Measurements from ENCODE around the gene MYO9B. TPM values are rescaled to one million over a fixed set of nuclear protein-coding genes. Genes with fewer than 3 reads are reported as not detected.

MYO9B gene
- total and polyA plus RNA-seq, 9 of the 15 experiments (the other 6 are each of a cell fraction or from before 2014, with no cell fraction given) = 2.4 to 77.6 (median 23.0) TPM

DNA sequence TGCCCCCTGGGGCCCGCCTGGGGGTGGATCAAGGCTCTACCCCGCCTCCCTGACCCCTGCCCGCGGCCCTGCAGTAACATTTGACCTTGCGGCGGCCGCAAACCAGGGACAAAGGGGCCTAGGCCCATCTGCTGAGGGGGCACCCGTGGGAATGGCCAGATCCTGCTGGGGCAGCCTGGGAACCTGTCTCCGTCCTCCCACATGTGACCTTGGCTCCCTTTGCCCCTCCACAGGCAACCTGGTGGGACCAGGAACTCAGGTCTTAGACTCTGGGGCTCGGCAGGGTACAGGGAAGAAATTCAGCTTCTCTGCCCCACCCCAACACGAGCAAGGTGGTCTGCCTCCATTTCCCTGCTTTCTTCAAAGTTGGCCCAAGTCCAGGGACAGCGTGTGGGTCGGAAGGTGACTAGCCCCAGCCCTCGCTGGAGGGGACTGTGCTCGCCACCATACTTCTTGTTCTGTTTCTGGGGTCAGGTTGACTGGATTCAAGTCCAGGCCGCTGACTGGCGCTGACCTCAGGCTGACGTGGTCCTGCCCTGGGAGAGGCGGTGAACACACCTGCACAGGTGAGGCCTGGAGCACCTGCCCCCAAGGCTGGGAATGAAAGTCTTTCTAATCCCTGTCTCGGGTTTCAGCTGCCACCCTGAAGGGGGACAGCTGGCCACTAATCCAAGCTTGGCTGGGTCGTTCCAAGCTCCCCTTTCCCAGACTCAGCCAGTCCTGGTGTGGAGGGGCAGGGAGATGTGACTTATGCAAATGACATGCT, 172.6 kb downstream of the MYO9B start (continued):
- TF ChIP-seq, protein P1, sequence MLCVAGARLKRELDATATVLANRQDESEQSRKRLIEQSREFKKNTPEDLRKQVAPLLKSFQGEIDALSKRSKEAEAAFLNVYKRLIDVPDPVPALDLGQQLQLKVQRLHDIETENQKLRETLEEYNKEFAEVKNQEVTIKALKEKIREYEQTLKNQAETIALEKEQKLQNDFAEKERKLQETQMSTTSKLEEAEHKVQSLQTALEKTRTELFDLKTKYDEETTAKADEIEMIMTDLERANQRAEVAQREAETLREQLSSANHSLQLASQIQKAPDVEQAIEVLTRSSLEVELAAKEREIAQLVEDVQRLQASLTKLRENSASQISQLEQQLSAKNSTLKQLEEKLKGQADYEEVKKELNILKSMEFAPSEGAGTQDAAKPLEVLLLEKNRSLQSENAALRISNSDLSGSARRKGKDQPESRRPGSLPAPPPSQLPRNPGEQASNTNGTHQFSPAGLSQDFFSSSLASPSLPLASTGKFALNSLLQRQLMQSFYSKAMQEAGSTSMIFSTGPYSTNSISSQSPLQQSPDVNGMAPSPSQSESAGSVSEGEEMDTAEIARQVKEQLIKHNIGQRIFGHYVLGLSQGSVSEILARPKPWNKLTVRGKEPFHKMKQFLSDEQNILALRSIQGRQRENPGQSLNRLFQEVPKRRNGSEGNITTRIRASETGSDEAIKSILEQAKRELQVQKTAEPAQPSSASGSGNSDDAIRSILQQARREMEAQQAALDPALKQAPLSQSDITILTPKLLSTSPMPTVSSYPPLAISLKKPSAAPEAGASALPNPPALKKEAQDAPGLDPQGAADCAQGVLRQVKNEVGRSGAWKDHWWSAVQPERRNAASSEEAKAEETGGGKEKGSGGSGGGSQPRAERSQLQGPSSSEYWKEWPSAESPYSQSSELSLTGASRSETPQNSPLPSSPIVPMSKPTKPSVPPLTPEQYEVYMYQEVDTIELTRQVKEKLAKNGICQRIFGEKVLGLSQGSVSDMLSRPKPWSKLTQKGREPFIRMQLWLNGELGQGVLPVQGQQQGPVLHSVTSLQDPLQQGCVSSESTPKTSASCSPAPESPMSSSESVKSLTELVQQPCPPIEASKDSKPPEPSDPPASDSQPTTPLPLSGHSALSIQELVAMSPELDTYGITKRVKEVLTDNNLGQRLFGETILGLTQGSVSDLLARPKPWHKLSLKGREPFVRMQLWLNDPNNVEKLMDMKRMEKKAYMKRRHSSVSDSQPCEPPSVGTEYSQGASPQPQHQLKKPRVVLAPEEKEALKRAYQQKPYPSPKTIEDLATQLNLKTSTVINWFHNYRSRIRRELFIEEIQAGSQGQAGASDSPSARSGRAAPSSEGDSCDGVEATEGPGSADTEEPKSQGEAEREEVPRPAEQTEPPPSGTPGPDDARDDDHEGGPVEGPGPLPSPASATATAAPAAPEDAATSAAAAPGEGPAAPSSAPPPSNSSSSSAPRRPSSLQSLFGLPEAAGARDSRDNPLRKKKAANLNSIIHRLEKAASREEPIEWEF (CRISPR knock-in tag; IDR thresholded peaks at IDR 0.05) = no peak
- TF ChIP-seq IRF2 (CRISPR knock-in tag; IDR thresholded peaks at IDR 0.05) = no peak
- TF ChIP-seq NR4A1 (CRISPR knock-in tag; IDR thresholded peaks at IDR 0.05) = no peak
- TF ChIP-seq NR4A1 (tag; IDR thresholded peaks at IDR 0.05) = no peak
- peak; percentile 17 for TF ChIP-seq CHD4 (IDR thresholded peaks at IDR 0.05; ENCODE audit: insufficient read depth, insufficient replicate concordance, low read depth, low read length, poor library complexity, severe bottlenecking)
- TF ChIP-seq, protein P2, sequence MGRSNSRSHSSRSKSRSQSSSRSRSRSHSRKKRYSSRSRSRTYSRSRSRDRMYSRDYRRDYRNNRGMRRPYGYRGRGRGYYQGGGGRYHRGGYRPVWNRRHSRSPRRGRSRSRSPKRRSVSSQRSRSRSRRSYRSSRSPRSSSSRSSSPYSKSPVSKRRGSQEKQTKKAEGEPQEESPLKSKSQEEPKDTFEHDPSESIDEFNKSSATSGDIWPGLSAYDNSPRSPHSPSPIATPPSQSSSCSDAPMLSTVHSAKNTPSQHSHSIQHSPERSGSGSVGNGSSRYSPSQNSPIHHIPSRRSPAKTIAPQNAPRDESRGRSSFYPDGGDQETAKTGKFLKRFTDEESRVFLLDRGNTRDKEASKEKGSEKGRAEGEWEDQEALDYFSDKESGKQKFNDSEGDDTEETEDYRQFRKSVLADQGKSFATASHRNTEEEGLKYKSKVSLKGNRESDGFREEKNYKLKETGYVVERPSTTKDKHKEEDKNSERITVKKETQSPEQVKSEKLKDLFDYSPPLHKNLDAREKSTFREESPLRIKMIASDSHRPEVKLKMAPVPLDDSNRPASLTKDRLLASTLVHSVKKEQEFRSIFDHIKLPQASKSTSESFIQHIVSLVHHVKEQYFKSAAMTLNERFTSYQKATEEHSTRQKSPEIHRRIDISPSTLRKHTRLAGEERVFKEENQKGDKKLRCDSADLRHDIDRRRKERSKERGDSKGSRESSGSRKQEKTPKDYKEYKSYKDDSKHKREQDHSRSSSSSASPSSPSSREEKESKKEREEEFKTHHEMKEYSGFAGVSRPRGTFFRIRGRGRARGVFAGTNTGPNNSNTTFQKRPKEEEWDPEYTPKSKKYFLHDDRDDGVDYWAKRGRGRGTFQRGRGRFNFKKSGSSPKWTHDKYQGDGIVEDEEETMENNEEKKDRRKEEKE (IDR thresholded peaks at IDR 0.05; ENCODE audit: borderline replicate concordance in 1 of 2, control insufficient read depth in 1 of 2, low read depth in 2 of 2, low read length in 1 of 2) = no peak
- TF ChIP-seq SMAD4 (CRISPR knock-in tag; conservative IDR thresholded peaks at IDR 0.05) = peak; percentile 50
- TF ChIP-seq ZNF239 (CRISPR knock-in tag; IDR thresholded peaks at IDR 0.05) = no peak
- TF ChIP-seq SREBF2 (CRISPR knock-in tag; IDR thresholded peaks at IDR 0.05) = no peak
